Eye (tissue), 1 donor: ENCODE measurements around the gene MBOAT2.
"Not testable (repeated sequence)": the region's sequence is repeated elsewhere in the genome, so short reads cannot be mapped to it uniquely, and the experiment has no call there.

Source experiments
- DNase-seq: peaks from one replicate; pipeline ENCODE4 v3.0.0-alpha.2; 2015

The MBOAT2 gene

DNA sequence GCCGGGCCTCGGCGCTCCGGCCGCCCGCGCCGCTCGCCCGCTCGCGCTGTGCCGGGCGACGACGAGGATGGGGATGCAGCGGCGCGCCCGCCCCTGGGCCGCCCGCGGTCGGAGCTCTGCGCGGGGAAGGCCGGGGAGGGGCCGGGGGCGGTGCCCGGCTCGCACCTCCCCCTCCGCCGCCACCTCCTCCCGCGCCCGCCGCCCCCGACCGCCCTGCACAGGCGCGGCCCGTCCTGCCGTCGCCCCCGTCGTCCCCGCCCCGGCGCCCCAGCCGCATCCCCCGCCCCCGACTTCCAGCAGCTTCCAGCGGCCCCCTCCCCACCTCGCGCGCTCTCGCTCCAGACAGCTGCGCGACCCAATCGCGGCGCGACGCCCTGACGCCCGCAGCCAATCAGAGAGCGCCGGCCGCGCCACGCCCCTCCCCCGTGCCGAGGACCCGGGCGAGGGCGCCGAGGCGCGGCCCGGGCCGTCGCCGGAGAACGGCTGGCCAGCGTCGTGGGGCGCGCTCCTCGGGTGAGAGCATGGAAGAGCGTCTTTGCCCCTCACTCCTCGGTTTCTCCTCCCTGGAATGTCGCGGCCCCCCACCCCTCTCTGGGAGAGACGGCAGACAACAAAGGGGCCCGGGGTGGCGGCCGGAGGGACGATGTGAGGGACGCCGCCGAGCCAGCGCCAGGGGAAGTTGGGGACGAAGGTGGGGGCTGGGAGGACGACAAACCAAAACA is at the start of gene MBOAT2:
TSS of gene MBOAT2 (minus strand) at position 69 of the 722 bp plus-strand sequence. CDS start 70 bp downstream, outside the sequence.
- DNase-seq: peak; percentile 97

- no peak for DNase-seq
These were observed 49.5 kb upstream of the MBOAT2 start for GRCh38 chr2:9052821-9053533.

GRCh38 chr2:9051451-9051850 is 48.0 kb upstream of the MBOAT2 start:
- not testable (repeated sequence) for DNase-seq

GRCh38 chr2:9050122-9050809 is 46.8 kb upstream of the MBOAT2 start:
- DNase-seq: no peak

GRCh38 chr2:9045595-9045994 is 42.1 kb upstream of the MBOAT2 start:
- no peak for DNase-seq

DNA sequence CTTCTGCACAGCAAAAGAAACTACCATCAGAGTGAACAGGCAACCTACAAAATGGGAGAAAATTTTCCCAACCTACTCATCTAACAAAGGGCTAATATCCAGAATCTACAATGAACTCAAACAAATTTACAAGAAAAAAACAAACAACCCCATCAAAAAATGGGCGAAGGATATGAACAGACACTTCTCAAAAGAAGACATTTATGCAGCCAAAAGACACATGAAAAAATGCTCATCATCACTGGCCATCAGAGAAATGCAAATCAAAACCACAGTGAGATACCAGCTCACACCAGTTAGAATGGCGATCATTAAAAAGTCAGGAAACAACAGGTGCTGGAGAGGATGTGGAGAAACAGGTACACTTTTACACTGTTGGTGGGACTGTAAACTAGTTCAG is 40.0 kb upstream of the MBOAT2 start:
- not testable (repeated sequence) for DNase-seq

GRCh38 chr2:9037166-9037565 is 33.7 kb upstream of the MBOAT2 start:
- DNase-seq: no peak

DNA sequence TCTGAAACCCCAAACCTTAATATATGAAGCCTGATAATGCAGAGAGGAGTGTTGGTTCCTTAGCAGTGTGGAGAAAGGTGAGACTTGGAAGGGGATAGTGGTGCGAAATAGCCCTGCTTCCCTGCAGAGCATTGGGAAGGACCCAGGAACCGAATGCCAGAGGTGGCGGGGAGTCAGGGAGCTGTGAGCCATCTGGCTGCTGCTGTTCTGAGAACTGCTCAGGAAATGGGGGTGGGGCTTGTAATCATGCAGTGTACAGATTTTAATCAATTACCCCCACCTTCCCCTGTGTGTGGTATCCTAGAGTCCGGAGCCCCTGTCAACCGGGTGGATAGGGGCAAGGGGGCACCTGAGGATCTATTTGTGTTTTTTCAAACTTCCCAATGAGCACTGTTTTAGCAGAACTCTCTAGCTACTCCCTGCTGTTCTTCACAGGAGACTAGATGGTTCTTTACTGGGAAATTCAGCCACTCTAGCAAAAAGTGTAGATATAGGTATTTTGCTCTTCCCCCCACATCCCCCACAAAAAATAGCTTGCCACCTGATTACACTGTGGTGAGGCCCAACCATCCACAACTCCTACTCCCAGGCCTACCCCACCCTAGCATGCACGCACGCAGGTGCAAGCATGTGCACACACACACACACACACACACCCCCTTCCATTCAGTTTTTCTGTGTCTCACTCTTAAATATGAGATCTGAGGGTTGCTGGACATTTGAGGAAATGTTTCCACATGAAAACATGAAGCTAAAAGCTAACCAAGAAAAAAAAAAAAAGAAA is 30.1 kb upstream of the MBOAT2 start:
- DNase-seq: no peak

DNA sequence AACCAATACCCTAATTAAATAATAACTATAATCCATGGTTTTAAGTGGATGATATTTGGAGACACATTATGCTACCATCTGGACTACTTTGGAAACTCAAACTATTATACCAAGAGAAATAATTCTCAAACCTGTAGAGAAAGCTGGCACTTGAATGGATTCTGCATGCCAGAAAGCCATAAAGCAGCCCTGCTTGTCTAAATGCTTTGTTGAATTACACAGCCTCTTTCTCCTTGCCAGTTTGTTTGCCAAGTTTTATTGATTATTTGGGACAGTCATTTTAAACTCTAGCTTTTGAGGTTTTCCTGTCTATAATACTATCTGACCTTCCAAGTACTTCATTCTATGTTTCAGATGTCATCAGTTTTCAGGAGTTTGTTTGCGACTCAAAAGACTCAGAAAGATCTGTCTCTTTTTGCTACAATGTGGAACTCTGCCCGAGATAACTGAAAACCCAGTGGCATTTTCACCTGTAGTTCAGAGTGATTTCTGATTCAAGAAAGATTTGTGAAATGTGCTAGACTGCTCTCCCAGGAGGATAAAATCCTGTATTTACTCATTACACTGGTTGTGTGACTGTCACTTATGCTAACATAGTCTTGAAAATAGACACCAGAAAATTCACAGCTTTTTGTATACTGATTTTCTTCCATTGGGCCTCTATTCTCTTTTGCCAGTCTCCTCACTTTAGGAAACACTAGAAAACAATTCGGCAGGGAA is 29.2 kb upstream of the MBOAT2 start:
- DNase-seq: no peak

DNA sequence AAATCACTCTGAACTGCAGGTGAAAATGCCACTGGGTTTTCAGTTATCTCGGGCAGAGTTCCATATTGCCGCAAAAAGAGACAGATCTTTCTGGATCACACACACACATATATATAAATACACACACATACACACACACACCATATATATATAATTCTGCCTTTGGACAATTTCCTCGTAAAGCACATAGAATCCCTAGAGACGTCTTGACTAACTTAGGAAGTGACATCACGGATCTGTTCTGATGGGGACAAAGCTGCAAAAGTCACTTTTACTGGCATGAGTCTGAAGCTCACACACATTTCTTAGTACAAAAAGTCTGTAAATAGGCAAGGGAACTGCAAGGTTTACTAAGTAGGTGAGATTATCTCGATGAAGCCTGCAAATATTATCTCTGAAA is 28.6 kb upstream of the MBOAT2 start:
- no peak for DNase-seq

GRCh38 chr2:9031246-9031645 is 27.8 kb upstream of the MBOAT2 start:
- no peak for DNase-seq

DNA sequence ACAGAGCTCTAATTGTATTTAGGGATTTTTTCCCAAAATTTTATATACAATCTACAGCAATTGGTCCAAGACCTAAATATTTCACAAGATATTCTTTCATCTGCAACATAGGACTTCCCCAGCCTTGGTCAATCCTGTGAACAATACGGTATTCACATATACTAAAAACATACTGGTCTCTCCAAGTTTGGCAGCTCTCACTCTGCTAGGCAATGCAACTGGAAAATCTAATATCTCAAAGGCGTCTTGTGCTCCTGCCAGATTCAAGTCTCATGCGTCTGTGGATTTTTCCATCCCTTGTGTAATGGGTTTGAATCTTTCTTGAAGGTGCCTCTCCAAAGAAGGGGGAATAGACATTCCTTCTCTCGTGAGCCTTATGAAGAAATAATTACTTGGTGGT is 27.4 kb upstream of the MBOAT2 start:
- peak; percentile 15 for DNase-seq

- DNase-seq: no peak
These were observed 26.7 kb upstream of the MBOAT2 start for GRCh38 chr2:9030190-9030589.

GRCh38 chr2:9029721-9030120 is 26.2 kb upstream of the MBOAT2 start:
- DNase-seq: peak; percentile 18

GRCh38 chr2:9027884-9028283 is 24.4 kb upstream of the MBOAT2 start:
- no peak for DNase-seq

DNA sequence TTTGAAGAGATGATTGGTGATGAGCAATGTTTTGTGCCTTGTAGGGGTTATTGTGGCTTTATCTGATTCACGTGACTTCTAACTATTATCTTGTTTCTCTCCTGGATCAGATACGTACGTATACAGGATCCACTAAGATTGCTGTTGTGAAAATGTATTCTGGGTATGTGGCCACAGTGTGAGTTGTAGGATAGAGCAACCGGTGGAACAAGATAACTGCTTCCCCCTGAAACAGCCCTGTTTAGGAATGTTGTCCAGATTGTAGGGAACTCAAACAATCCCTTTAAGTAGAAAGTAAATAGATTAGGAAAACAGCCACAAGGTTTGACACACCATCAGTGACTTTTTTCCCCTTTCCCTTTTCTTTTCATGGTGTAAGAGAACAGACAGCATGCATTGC is 22.3 kb upstream of the MBOAT2 start:
- no peak for DNase-seq

- DNase-seq: no peak
These were observed 21.1 kb upstream of the MBOAT2 start for GRCh38 chr2:9024575-9024974.

- DNase-seq: no peak
These were observed 18.2 kb upstream of the MBOAT2 start for GRCh38 chr2:9021563-9022211.

DNA sequence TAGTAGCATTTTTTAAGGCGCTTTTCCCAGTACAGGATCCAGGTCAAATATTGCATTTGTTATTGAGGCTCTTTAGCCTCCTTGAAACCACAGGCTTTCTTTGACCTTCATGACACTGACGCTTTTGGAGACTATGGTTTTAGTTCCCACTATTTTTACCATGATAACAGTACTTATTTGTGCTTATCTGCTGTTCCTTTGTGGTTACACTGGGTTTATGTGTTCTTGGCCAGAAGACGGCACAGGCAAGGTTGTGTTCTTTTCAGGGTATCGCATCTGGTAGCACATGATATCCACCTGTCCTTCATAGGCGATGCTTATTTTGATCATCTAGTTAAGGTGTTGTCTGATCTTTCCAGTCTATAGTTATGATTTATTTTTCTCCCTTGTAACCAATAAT is 16.8 kb upstream of the MBOAT2 start:
- no peak for DNase-seq

GRCh38 chr2:9018534-9018933 is 15.1 kb upstream of the MBOAT2 start:
- DNase-seq: no peak

GRCh38 chr2:9018109-9018508 is 14.6 kb upstream of the MBOAT2 start:
- DNase-seq: no peak

DNA sequence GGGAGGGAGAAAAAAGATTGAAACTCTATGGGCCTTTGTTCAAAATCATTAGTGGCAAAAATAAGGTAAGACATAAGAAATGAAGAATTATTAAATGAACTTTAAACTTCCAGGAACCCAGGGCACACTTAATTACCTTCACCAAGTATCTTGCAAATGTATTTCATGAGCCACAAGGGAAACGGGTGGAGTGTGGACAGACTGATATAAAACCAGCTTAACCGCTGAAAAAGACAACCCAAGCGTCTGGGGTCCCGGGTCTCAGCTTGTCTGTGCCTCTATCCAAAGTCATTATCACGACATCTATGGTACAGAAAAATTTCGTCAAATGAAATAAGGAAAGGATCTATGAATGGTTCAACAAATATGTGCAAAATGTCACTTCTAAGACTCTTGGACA is 13.9 kb upstream of the MBOAT2 start:
- DNase-seq: no peak
